HEK293 (cell line): ENCODE data around the gene P2RY4.
"Not testable (repeated sequence)": the region's sequence is repeated elsewhere in the genome, so short reads cannot be mapped to it uniquely, and the experiment has no call there.

Experiments used
- GFI1B ChIP-seq: fragments of 450-650 bp; formaldehyde crosslinking; IDR thresholded peaks from 2 replicates; pipeline ENCODE4 v1.5.1; 2016; ENCODE audit warnings: missing biosample characterization, missing genetic modification characterization
- YY1 ChIP-seq: fragments of 450-650 bp; formaldehyde crosslinking; IDR thresholded peaks from 2 replicates; pipeline ENCODE4 v1.5.1; 2018; ENCODE audit warnings: missing biosample characterization, missing genetic modification characterization
- ZNF184 ChIP-seq: fragments of 450-650 bp; IDR thresholded peaks from 2 replicates; pipeline ENCODE4 v1.5.1; 2018; ENCODE audit warnings: missing biosample characterization, mild to moderate bottlenecking, missing genetic modification characterization
- ZNF274 ChIP-seq, 2 experiments: fragments of 200-500 bp in 1 of 2; fragments of 450-650 bp in 1 of 2; sonication (Bioruptor generic) in 1 of 2; formaldehyde crosslinking in 1 of 2; IDR thresholded peaks; 2 replicates each; pipeline versions ENCODE4 v1.5.1 to v1.6.1; 2014 to 2016; ENCODE audit warnings: borderline replicate concordance in 1 of 2, inconsistent platforms in 1 of 2, low read length in 1 of 2, missing biosample characterization in 1 of 2, missing genetic modification characterization in 1 of 2
- ZNF561 ChIP-seq: fragments of 450-650 bp; IDR thresholded peaks from 2 replicates; pipeline ENCODE4 v1.5.1; 2018; ENCODE audit warnings: missing biosample characterization, missing genetic modification characterization, borderline replicate concordance
- TF ChIP-seq, protein P1 (sequence below): fragments of 450-650 bp; formaldehyde crosslinking; IDR thresholded peaks from 2 replicates; pipeline ENCODE4 v1.5.1; 2016; ENCODE audit warnings: missing biosample characterization, missing genetic modification characterization

DNA sequence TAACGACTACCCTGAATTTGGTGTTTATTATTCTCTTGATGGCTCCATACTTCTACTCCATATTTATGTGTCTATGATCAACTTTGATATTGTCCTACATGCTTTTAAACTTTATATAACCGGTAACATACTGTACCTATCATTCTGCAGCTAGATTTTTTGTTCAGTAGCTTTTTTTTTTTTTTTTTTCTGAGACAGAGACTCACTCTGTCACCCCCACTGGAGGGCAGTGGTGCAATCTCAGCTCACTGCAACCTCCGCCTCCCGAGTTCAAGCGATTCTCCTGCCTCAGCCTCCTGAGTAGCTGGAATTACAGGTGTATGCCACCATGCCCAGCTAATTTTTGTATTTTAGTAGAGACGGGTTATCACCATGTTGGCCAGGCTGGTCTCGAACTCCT lies 14.0 kb upstream of the P2RY4 start:
- TF ChIP-seq ZNF184 (tag by site-specific recombination); ZNF561 (tag by site-specific recombination); ZNF274 (IDR thresholded peaks at IDR 0.05; ENCODE audit: low read length); ZNF274 (tag by site-specific recombination; IDR thresholded peaks at IDR 0.05; ENCODE audit: borderline replicate concordance); GFI1B (tag by site-specific recombination); YY1 (tag by site-specific recombination): not testable (repeated sequence)
- TF ChIP-seq, protein P1, sequence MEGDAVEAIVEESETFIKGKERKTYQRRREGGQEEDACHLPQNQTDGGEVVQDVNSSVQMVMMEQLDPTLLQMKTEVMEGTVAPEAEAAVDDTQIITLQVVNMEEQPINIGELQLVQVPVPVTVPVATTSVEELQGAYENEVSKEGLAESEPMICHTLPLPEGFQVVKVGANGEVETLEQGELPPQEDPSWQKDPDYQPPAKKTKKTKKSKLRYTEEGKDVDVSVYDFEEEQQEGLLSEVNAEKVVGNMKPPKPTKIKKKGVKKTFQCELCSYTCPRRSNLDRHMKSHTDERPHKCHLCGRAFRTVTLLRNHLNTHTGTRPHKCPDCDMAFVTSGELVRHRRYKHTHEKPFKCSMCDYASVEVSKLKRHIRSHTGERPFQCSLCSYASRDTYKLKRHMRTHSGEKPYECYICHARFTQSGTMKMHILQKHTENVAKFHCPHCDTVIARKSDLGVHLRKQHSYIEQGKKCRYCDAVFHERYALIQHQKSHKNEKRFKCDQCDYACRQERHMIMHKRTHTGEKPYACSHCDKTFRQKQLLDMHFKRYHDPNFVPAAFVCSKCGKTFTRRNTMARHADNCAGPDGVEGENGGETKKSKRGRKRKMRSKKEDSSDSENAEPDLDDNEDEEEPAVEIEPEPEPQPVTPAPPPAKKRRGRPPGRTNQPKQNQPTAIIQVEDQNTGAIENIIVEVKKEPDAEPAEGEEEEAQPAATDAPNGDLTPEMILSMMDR (tag by site-specific recombination), result not testable (repeated sequence)
